Left ventricle myocardium superior (tissue), 1 donor: ENCODE results near the gene PTBP3. TPM values are rescaled to one million over a fixed set of nuclear protein-coding genes. Genes with fewer than 3 reads are reported as not detected.

Source experiments
- ATAC-seq: fragments of 200-7000 bp; cut with Tn5 transposase; one replicate; pipeline ENCODE4 v1.9.1; 2020; ENCODE audit warnings: mild to moderate bottlenecking, moderate library complexity
- DNase-seq: peaks from one replicate; pipeline ENCODE4 v3.0.0-alpha.2; 2020
- intact Hi-C: fragments of 100-400 bp; cut with micrococcal nuclease; formaldehyde crosslinking; loops from one replicate; pipeline ENCODE4 v1.11.0; 2022
- total RNA-seq: library from RNA; stranded (reverse); fragmentation: NEBNext Ultra II Directional; extraction: Animal tissue kit (Norgen Biotek cat#: 25700); gene quantifications from one replicate; pipeline ENCODE4 v1.2.1, GENCODE V29; 2021
- donor health status: DM: no; HTN: yes; CAD: no; lungs with severe emphysema.

Gene PTBP3
- total RNA-seq, 1 donor from 2014 or later, result 19.4 TPM

GRCh38 chr9:112327718-112328450, 5.5 kb downstream of the PTBP3 start:
- intact Hi-C loops, result no loop called here
- no peak for DNase-seq
- ATAC-seq, result no peak

GRCh38 chr9:112326194-112326593, 7.2 kb downstream of the PTBP3 start:
- DNase-seq (no peak), ATAC-seq (no peak)
- intact Hi-C loops, result no loop called here

GRCh38 chr9:112325600-112325999, 7.8 kb downstream of the PTBP3 start:
- no peak for ATAC-seq
- DNase-seq, result no peak
- intact Hi-C loops, result no loop called here

GRCh38 chr9:112325127-112325526, 8.3 kb downstream of the PTBP3 start:
- DNase-seq, result no peak
- intact Hi-C loops, result no loop called here
- no peak for ATAC-seq

GRCh38 chr9:112323378-112323854, 10.0 kb downstream of the PTBP3 start:
- ATAC-seq (no peak), DNase-seq (no peak)
- intact Hi-C loops, result no loop called here

GRCh38 chr9:112322701-112323377, 10.6 kb downstream of the PTBP3 start:
- intact Hi-C loops, result no loop called here
- DNase-seq (no peak), ATAC-seq (no peak)

GRCh38 chr9:112316258-112316943, 17.0 kb downstream of the PTBP3 start:
- DNase-seq (no peak), ATAC-seq (no peak)
- intact Hi-C loops, result no loop called here

- DNase-seq (no peak), ATAC-seq (no peak)
- intact Hi-C loops, result no loop called here
Measured at GRCh38 chr9:112315331-112316257, 17.8 kb downstream of the PTBP3 start.

- no peak for ATAC-seq
- DNase-seq, result no peak
- intact Hi-C loops, result no loop called here
Measured at GRCh38 chr9:112312139-112312538, 21.3 kb downstream of the PTBP3 start.

- DNase-seq (no peak), ATAC-seq (no peak)
- intact Hi-C loops, result no loop called here
Measured at GRCh38 chr9:112311497-112311896, 21.9 kb downstream of the PTBP3 start.

GRCh38 chr9:112310826-112311225, 22.6 kb downstream of the PTBP3 start:
- DNase-seq (no peak), ATAC-seq (no peak)
- intact Hi-C loops, result no loop called here

GRCh38 chr9:112308588-112308987, 24.8 kb downstream of the PTBP3 start:
- no peak for DNase-seq
- intact Hi-C loops, result no loop called here
- ATAC-seq, result no peak

GRCh38 chr9:112301420-112301819, 32.0 kb downstream of the PTBP3 start:
- intact Hi-C loops, result no loop called here
- no peak for ATAC-seq

GRCh38 chr9:112299514-112299913, 33.9 kb downstream of the PTBP3 start:
- intact Hi-C loops, result no loop called here
- DNase-seq (no peak), ATAC-seq (peak; percentile 63)

More at GRCh38 chr9:112301420-112301819, 32.0 kb downstream of the PTBP3 start:
- no peak for DNase-seq

GRCh38 chr9:112296929-112297328, 36.5 kb downstream of the PTBP3 start:
- intact Hi-C loops, result no loop called here
- no peak for ATAC-seq
- no peak for DNase-seq

GRCh38 chr9:112295174-112295573, 38.2 kb downstream of the PTBP3 start:
- ATAC-seq (no peak), DNase-seq (no peak)
- intact Hi-C loops, result no loop called here

- intact Hi-C loops, result no loop called here
- no peak for DNase-seq
- ATAC-seq, result peak; percentile 85
Measured at GRCh38 chr9:112288029-112288428, 45.4 kb downstream of the PTBP3 start.

- intact Hi-C loops, result no loop called here
- DNase-seq (no peak), ATAC-seq (no peak)
Measured at GRCh38 chr9:112286926-112287325, 46.5 kb downstream of the PTBP3 start.

GRCh38 chr9:112285056-112285455, 48.4 kb downstream of the PTBP3 start:
- no peak for ATAC-seq
- DNase-seq, result no peak
- intact Hi-C loops, result no loop called here
